HG03025 (cell line): ENCODE data around the gene IL1R2.

Source experiments
- ATAC-seq: cut with Tn5 transposase; IDR thresholded peaks from one replicate; pipeline ENCODE4 v1.9.1; 2021; ENCODE audit warnings: mild to moderate bottlenecking, moderate library complexity; ENCODE audit not compliant: unreplicated experiment, low FRiP score

Gene IL1R2

GRCh38 chr2:102072741-102073140 is 81.0 kb downstream of the IL1R2 start:
- no peak for ATAC-seq

DNA sequence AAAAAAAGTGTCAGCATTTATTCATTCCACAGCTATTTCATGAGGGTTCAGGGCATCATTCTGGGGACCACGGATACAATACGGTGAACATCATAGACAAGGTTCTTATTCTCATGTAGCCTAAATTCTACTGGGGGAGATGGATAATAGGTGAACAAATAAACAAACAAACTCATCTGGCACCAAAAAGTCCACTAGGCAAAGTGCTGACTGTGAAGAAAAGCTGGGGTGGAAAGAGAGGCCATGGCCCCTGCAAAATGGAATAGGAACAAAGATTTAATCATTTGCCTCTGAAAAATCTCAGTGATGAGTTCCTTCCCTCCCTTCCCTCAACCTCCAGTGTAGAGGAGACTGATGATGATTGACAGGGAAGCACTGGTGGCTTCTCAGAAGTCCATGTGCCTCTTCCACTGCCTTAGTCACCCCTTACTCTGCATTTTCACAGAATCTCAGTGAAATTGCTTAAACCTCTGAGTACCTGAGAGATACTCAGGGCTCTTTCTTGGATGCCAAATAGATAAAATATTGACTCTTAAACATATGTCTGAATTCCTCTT is 81.5 kb downstream of the IL1R2 start:
- ATAC-seq, result no peak

DNA sequence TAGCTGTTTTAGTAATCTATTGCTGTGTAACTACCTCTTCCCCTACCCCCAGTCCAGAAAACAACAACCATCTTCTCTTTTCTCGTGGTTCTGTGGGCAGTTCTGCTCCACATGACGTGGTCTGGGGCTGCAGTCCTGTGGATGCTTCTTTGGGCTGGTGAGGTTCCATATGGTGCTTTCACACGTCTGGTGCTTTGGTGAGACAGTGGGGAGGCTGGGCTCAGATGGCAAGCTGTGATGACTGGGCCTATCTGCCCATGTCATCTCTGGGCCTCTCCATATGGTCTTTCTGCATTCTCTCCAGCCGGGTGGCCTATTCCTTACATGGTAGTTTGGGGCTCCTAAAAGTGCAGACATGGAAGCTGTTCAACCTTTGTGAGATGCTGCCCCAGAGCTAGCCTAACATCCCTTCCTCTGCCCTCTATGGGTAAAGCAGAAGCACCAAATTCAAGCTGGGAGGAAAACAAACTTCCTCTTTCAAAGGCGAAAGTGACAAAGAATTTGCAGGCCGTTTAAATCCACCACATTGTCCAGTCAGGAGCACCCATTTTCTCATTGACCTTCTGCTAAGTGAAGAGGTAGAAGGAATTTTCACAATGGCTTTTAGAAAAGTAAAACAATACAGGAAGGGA is 82.5 kb downstream of the IL1R2 start:
- ATAC-seq, result no peak

GRCh38 chr2:102075479-102075878 is 83.7 kb downstream of the IL1R2 start:
- no peak for ATAC-seq

DNA sequence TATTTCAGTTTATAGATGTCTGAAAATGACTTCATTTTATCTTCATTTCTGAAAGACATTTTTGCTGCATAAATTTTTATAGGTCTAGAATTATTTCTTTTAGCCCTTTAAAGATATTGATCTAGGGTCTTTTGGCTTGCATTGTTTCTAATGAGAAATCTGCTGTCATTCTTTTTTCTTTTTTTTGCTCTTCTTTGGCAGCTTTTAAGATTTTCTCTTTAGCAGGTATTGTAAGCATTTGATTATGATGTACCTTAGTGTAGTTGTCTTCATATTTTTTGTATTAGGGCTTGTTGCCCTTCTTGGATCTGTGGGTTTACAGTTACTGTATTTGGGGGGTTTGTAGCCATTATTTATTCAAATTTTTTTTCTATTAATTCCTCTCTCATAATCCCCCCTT is 84.8 kb downstream of the IL1R2 start:
- no peak for ATAC-seq
